Liver (tissue), 9 donors: ENCODE measurements around the gene VWDE. TPM values are rescaled to one million over a fixed set of nuclear protein-coding genes. Genes with fewer than 3 reads are reported as not detected.

ENCODE experiments used
- DNase-seq: peaks from one replicate; pipeline ENCODE4 v3.0.0-alpha.2; 2017; ENCODE audit warnings: low spot score
- H3K27ac ChIP-seq, 2 donors: one replicate each; pipeline ENCODE4 v1.7.0; 2013; ENCODE audit warnings: inconsistent platforms in 2 of 2, low read length in 2 of 2, control low read depth in 1 of 2, low read depth in 1 of 2, mild to moderate bottlenecking in 1 of 2
- H3K27me3 ChIP-seq, 4 donors: one replicate each; pipeline versions ENCODE4 v1.6.1 to v1.7.0; 2013; ENCODE audit warnings: low read length in 3 of 4, inconsistent platforms in 1 of 4, mild to moderate bottlenecking in 1 of 4, moderate library complexity in 1 of 4; ENCODE audit not compliant: control insufficient read depth in 4 of 4, insufficient read depth in 4 of 4
- H3K36me3 ChIP-seq, 4 donors: one replicate each; pipeline versions ENCODE4 v1.6.1 to v1.7.0; 2013; ENCODE audit warnings: low read length in 3 of 4, mild to moderate bottlenecking in 3 of 4, low read depth in 1 of 4, moderate library complexity in 1 of 4; ENCODE audit not compliant: control insufficient read depth in 4 of 4, insufficient read depth in 3 of 4
- H3K4me1 ChIP-seq, 4 donors: one replicate each; pipeline versions ENCODE4 v1.6.1 to v1.7.0; 2013; ENCODE audit warnings: low read length in 3 of 4, mild to moderate bottlenecking in 3 of 4, moderate library complexity in 1 of 4; ENCODE audit not compliant: control insufficient read depth in 4 of 4, insufficient read depth in 4 of 4
- H3K4me3 ChIP-seq, 3 donors: one replicate each; pipeline versions ENCODE4 v1.6.1 to v1.7.0; 2013; ENCODE audit warnings: low read length in 3 of 3, control low read depth in 1 of 3, low read depth in 1 of 3, mild to moderate bottlenecking in 1 of 3
- H3K9ac ChIP-seq, 2 donors: one replicate each; pipeline ENCODE4 v1.7.0; 2013; ENCODE audit warnings: low read length in 2 of 2, mild to moderate bottlenecking in 2 of 2, moderate library complexity in 2 of 2, control low read depth in 1 of 2, low read depth in 1 of 2
- H3K9me3 ChIP-seq, 4 donors: one replicate each; pipeline versions ENCODE4 v1.6.1 to v1.7.0; 2013; ENCODE audit warnings: low read length in 3 of 4; ENCODE audit not compliant: control insufficient read depth in 4 of 4
- EGR1 ChIP-seq, 2 donors: IDR thresholded peaks; 2 replicates each; pipeline ENCODE4 v1.6.1; 2016 to 2018; ENCODE audit warnings: antibody characterized with exemption in 2 of 2, low read depth in 2 of 2
- HNF4G ChIP-seq: IDR thresholded peaks from 2 replicates; pipeline ENCODE4 v1.6.1; 2016; ENCODE audit warnings: antibody characterized with exemption
- NR2F2 ChIP-seq: IDR thresholded peaks from 2 replicates; pipeline ENCODE4 v1.6.1; 2016; ENCODE audit warnings: antibody characterized with exemption
- RAD21 ChIP-seq, 2 donors: IDR thresholded peaks; 2 replicates each; pipeline ENCODE4 v1.6.1; 2016; ENCODE audit warnings: antibody characterized with exemption in 2 of 2, mild to moderate bottlenecking in 2 of 2
- RXRA ChIP-seq, 2 donors: IDR thresholded peaks; 2 replicates each; pipeline ENCODE4 v1.6.1; 2017 to 2018; ENCODE audit warnings: antibody characterized with exemption in 2 of 2, mild to moderate bottlenecking in 1 of 2
- SP1 ChIP-seq: IDR thresholded peaks from 2 replicates; pipeline ENCODE4 v1.6.1; 2018; ENCODE audit warnings: antibody characterized with exemption, mild to moderate bottlenecking
- TAF1 ChIP-seq: conservative IDR thresholded peaks from 2 replicates; pipeline ENCODE4 v1.6.1; 2016; ENCODE audit warnings: antibody characterized with exemption, mild to moderate bottlenecking
- YY1 ChIP-seq: IDR thresholded peaks from 2 replicates; pipeline ENCODE4 v1.6.1; 2016; ENCODE audit warnings: antibody characterized with exemption, mild to moderate bottlenecking
- WGBS: extraction: QIAGEN DNeasy Blood & Tissue Kit; methylation state at CpG from one replicate; pipeline ENCODE4 v1.1.7; 2013; 5-methylcytosine and 5-hydroxymethylcytosine counted together
- polyA plus RNA-seq, 2 donors: library from polyadenylated mRNA; stranded (reverse) in 1 of 2; unstranded in 1 of 2; fragments of 200-250 nt in 1 of 2; fragments of >200 nt in 1 of 2; fragmentation: Nextera tagmentation in 1 of 2; extraction: Ambion mirVana in 1 of 2; gene quantifications; one replicate each; pipeline versions ENCODE4 v1.2.1 to v1.2.3, GENCODE V29; 2013 to 2015
- total RNA-seq, 2 donors: library from RNA; depleted of rRNA; stranded (reverse); fragments of >200 nt; gene quantifications; one replicate each; pipeline ENCODE4 v1.2.3, GENCODE V29; 2014
- TF ChIP-seq, protein P1 (sequence below): IDR thresholded peaks from 2 replicates; pipeline ENCODE4 v1.6.1; 2016; ENCODE audit warnings: antibody characterized with exemption
- TF ChIP-seq, protein P2 (sequence below): IDR thresholded peaks from 2 replicates; pipeline ENCODE4 v1.6.1; 2016; ENCODE audit warnings: antibody characterized with exemption
- TF ChIP-seq, protein P3 (sequence below): fragments of 150-350 bp; IDR thresholded peaks from 2 replicates; pipeline ENCODE4 v1.5.1; 2017; ENCODE audit warnings: improper control_type of control experiment, low read depth, low read length; ENCODE audit not compliant: missing input control
- TF ChIP-seq, protein P4 (sequence below): IDR thresholded peaks from 2 replicates; pipeline ENCODE4 v1.6.1; 2016; ENCODE audit warnings: antibody characterized with exemption, mild to moderate bottlenecking
- donor health status: healthy.
- donor health status: healthy.
- donor health status: healthy.
- donor health status: healthy.
- donor health status: healthy.

Gene VWDE
- total and polyA plus RNA-seq, 4 donors: 0.05 to 0.59 (median 0.12) TPM

DNA sequence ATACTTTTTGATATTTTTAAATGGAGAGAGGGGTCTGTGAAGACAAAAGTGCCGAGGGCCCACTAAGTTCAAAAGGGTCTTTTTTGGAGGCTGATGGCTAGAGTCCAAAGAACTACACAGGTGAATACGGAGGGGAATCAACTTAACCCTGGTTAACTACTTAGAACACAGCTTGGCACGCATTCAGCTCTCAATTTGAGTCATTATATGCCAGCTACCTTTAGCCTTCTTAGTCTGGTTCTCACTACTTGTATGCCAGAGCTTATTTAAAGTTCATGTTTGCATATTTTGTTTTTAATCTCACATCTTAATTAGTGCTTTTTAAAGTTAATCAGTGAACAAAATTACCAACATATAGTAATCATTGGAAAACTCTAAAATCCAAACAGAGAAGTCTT lies 80.8 kb downstream of the VWDE start:
- no peak overlapping the region for H3K4me3 ChIP-seq
- no peaks in the 10 kb centered on the region for H3K36me3 ChIP-seq
- peaks cover 0 to 2% (median 0%) of the 10 kb centered on the region in 4 donors for H3K27me3 ChIP-seq
- DNase-seq: no peak
- 57% methylated on average over 3 of the region's 3 CpGs for WGBS
- no peak for TF ChIP-seq SP1
- TF ChIP-seq TAF1: no peak
- TF ChIP-seq RXRA (IDR thresholded peaks at IDR 0.05): no peak
- no peak for TF ChIP-seq RAD21 (IDR thresholded peaks at IDR 0.05)
- TF ChIP-seq, protein P1, sequence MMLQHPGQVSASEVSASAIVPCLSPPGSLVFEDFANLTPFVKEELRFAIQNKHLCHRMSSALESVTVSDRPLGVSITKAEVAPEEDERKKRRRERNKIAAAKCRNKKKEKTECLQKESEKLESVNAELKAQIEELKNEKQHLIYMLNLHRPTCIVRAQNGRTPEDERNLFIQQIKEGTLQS: no peak
- TF ChIP-seq, protein P2, sequence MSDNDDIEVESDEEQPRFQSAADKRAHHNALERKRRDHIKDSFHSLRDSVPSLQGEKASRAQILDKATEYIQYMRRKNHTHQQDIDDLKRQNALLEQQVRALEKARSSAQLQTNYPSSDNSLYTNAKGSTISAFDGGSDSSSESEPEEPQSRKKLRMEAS: no peak
- no peaks in the 10 kb centered on the region for H3K4me1 ChIP-seq
- H3K27ac ChIP-seq: no peak overlapping the region
- no peak overlapping the region for H3K9ac ChIP-seq
- H3K9me3 ChIP-seq: no peaks in the 10 kb centered on the region

DNA sequence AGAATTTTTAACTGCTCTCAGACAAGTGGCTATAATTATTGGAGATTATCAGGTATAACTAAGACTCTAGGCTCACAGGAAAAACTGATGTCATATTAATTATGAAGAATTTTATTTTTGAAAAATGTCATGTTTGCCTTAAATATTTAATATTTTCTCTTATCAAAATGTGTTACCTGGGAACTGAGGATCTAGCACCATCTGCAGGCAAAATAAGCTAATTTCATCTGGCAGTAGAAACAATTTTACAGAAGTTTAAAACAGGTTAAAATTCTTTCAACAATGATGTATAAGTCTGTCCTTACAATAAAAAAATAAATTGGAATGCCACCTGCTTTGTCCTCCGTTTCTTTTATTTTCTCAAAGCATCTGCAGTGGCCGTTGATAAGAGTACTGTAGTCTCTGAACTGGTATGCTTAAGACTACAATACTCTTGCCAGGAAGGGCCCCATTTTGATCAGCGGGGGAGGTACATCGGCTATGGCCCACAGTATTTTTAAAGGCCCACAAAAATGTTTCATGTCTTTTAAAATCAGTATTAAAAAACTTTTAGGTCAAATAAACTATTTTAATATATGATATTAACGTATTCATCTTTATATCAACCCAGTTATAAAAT lies 81.3 kb downstream of the VWDE start:
- DNase-seq: no peak

DNA sequence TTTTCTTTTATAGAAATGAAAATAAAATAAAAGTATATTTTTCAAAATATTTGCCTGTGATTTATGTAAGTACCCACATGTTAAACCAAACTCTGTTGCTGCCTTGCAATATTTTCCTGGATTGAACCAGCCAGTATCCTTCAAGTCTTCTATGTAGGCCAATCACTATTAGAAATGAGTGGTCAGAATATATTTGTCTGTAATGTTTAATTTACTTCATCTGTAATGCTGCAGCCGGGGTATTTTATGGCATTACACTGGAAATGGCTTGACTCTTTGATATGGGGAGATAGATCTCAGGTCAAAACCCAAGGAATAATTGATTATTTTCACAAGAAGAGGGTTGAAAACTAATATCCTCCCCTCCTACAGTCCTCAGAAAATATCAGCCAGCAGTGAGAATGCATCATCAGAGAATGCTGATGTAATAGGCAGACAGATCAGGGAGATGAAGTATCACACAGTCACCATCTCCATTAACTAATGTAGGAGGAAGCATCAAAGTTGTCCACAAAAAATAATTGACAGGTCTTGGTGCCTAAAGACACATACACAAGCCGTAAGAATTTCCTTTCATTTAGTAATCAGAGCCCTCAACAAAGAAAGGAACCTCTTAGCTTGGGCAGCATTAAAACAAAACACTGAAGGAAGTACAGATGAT lies 82.5 kb downstream of the VWDE start:
- 94% methylated on average over 2 of the region's 2 CpGs for WGBS

More for the DNA sequence above, 81.3 kb downstream of the VWDE start:
- WGBS: 50% methylated on average over 5 of the region's 5 CpGs
- Histone ChIP-seq H3K36me3 (no peaks in the 10 kb centered on the region), H3K27me3 (peaks cover 0 to 2% (median 0%) of the 10 kb centered on the region in 4 donors), H3K27ac (no peak overlapping the region), H3K4me3 (no peak overlapping the region), H3K9ac (no peak overlapping the region), H3K4me1 (no peaks in the 10 kb centered on the region), H3K9me3 (no peaks in the 10 kb centered on the region)
- TF ChIP-seq, protein P3, sequence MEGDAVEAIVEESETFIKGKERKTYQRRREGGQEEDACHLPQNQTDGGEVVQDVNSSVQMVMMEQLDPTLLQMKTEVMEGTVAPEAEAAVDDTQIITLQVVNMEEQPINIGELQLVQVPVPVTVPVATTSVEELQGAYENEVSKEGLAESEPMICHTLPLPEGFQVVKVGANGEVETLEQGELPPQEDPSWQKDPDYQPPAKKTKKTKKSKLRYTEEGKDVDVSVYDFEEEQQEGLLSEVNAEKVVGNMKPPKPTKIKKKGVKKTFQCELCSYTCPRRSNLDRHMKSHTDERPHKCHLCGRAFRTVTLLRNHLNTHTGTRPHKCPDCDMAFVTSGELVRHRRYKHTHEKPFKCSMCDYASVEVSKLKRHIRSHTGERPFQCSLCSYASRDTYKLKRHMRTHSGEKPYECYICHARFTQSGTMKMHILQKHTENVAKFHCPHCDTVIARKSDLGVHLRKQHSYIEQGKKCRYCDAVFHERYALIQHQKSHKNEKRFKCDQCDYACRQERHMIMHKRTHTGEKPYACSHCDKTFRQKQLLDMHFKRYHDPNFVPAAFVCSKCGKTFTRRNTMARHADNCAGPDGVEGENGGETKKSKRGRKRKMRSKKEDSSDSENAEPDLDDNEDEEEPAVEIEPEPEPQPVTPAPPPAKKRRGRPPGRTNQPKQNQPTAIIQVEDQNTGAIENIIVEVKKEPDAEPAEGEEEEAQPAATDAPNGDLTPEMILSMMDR: peak; percentile 70
- TF ChIP-seq HNF4G (no peak), NR2F2 (no peak), RAD21 (IDR thresholded peaks at IDR 0.05) (peak; percentile 86)

More for the DNA sequence above, 82.5 kb downstream of the VWDE start:
- TF ChIP-seq EGR1 (IDR thresholded peaks at IDR 0.05; ENCODE audit: low read depth in 2 of 2): no peak
- no peak for TF ChIP-seq HNF4G
- TF ChIP-seq, protein P4, sequence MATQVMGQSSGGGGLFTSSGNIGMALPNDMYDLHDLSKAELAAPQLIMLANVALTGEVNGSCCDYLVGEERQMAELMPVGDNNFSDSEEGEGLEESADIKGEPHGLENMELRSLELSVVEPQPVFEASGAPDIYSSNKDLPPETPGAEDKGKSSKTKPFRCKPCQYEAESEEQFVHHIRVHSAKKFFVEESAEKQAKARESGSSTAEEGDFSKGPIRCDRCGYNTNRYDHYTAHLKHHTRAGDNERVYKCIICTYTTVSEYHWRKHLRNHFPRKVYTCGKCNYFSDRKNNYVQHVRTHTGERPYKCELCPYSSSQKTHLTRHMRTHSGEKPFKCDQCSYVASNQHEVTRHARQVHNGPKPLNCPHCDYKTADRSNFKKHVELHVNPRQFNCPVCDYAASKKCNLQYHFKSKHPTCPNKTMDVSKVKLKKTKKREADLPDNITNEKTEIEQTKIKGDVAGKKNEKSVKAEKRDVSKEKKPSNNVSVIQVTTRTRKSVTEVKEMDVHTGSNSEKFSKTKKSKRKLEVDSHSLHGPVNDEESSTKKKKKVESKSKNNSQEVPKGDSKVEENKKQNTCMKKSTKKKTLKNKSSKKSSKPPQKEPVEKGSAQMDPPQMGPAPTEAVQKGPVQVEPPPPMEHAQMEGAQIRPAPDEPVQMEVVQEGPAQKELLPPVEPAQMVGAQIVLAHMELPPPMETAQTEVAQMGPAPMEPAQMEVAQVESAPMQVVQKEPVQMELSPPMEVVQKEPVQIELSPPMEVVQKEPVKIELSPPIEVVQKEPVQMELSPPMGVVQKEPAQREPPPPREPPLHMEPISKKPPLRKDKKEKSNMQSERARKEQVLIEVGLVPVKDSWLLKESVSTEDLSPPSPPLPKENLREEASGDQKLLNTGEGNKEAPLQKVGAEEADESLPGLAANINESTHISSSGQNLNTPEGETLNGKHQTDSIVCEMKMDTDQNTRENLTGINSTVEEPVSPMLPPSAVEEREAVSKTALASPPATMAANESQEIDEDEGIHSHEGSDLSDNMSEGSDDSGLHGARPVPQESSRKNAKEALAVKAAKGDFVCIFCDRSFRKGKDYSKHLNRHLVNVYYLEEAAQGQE: no peak
- TF ChIP-seq YY1: no peak
- Histone ChIP-seq H3K9me3 (no peaks in the 10 kb centered on the region), H3K27ac (no peak overlapping the region), H3K4me3 (no peak overlapping the region), H3K27me3 (peaks cover 0 to 2% (median 0%) of the 10 kb centered on the region in 4 donors), H3K4me1 (no peaks in the 10 kb centered on the region), H3K9ac (no peak overlapping the region), H3K36me3 (no peaks in the 10 kb centered on the region)
- no peak for DNase-seq
